Head of caudate nucleus (tissue), 42 donors: ENCODE measurements around the gene NCOR2.

Source experiments
- DNase-seq, 42 donors: peaks; one replicate each; pipeline versions ENCODE4 v3.0.0 to v3.0.0-alpha.2; 2020 to 2021; ENCODE audit warnings: mixed read lengths in 7 of 42
- intact Hi-C: fragments of 100-400 bp; cut with DNase I; formaldehyde crosslinking; loops from one replicate; pipeline ENCODE4 v1.15.0; 2022

Gene NCOR2

DNA sequence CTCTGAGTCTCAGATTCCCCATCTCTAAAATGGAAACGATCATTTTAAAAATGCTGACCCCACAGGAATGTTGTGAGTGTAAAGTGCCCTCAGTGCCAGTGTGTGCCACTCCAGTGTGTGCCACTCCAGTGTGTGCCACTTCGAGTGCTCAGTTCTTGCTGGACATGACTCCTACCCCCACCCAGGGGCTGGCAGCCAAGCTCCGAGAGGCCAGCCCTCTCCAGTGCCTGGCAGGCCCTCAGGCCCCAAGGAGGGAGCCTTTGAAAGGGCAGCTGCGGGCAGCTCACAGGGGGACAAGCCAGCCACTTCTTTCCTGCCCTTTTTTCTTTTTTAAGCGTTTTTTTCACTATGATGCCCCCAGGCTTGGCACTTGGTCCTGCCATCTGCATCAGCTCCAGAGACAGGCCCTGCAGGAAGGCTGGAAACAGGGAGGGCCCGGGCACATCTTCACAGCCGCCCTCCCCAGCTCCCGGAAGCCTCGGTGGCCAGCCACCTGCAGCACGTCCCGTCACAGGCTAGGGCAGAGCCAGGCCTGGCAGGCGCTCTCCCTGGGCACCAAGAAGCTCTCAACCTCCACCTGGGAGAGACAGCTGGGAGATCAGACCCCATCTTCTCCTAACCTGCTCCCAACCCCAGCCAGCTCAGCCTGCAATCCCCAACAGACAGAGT lies 29.8 kb downstream of the NCOR2 start:
- DNase-seq, result peak in 41 of 42 donors; percentile 58 to 90 (median 79)
- intact Hi-C loops, result no loop called here

DNA sequence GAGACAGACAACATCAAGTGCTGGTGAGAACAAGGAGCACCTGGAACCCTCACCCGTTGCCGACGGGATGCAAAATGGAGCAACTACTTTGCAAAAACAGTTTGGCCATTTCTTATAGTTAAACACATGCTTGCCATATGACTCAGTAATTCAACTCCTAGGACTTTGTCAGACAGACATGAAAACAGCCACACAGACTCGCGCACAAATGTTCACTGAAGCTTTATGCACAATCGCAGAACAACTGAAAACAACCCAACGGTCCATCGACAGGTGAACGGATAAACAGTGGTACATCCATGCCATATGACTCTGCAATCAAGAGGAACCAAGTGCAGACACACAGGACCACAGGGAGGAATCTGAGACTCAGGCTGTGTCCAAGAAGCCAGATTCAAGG lies 30.8 kb downstream of the NCOR2 start:
- DNase-seq, result no peak
- intact Hi-C loops, result no loop called here

DNA sequence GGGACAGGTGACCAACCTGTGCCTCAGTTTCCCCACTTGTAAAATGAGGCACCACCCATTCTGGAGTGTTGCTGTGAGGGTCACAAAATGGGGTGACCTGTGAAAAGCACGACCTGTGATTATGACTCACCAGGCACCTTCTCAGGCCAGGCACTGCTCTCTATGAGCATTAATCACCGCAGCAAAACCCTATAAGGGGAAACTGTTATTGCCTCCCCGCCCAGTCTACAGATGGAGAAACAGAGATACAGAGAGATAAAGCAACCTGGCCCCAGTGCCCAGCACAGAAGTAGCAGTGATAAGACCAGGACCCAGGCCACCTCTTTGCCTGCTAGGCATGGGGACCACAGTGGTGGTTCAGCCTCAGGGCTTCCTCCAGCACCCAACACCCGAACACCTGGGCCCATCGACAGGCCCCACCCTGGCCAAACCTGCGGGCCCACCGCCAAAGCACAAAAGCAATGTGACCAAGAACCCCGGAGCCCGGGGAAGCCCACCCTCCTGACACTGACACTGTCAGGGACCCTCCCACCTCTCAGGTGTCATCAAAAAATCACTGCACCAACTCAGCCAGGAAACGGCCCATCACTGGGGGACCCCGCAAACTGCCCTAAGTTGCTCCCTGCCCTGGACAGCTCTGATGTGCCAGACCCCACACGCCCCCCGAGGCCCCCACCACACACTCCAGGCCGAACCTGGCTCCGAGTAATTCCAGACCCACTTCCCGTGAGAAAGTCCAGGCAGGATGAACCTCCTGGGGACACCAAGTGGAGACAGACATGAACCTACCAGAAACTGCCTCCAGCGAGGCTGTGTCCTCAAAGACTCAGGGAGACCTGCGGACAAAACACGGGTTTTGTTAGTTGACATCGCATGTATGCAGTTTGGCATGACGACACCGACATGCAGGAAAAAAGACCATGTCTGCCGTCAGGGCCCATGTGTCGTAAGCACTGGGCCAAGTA lies 32.4 kb downstream of the NCOR2 start:
- no peak for DNase-seq
- intact Hi-C loops, result no loop called here

DNA sequence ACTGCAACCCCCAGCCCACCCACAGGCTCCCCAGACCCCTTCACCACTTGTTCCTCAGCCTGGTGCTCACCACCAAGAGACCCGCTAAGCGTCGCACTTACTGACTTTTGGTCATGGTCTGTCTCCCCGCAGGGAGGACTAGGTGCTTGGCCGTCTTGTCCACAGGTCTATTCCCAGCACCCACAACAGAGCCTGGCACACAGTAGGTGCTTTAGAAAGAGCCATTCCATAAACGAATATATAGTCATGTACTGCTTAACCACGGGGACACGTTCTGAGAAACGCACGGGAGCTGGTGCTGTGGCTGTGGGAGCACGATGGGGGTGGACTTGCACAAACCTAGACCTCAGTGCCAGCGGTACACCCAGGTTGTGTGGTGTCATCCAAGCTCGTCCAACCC lies 34.0 kb downstream of the NCOR2 start:
- DNase-seq, result no peak
- intact Hi-C loops, result no loop called here

DNA sequence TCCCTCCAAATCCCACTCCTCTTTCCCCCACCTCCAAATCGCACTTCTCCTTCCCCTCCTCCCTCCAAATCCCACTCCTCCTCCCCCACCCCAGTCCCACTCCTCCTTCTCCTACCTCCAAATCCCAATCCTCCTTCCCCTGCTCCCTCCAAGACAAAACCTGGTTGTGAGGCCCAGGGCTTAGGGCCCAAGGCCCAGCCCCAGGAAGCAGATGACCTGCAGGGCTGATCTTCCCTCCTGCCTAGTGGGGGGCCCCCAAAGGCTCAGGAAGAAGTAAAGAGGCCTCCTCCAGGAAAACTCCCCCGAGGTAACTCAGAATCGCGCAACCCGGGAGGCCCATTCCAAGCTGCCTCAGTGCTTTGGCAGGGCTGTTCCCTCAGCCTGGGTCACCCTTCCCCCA lies 34.4 kb downstream of the NCOR2 start:
- DNase-seq, result no peak
- intact Hi-C loops, result no loop called here

DNA sequence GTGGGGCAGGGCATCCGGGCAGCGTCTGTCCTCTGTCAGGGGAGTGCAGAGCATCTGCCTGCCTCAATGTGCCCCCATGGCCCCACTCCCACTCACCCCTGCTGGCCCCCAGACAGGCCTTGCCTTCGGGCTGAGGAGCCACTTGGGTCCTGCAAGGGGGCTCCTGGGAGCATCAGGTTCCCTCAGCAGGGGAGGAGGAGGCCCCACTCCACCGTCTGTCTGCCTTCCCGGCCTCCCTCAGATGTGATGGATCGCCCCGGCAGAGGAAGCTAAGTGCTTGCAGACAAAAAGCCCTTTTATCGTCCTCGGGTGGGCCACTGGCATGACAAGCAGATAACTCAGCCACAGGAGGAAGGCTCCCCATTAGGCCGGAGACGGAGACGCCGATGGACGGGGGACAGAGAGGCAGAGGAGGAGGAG lies 35.1 kb downstream of the NCOR2 start:
- peak in 26 of 42 donors; percentile 46 to 79 (median 60) for DNase-seq
- intact Hi-C loops, result no loop called here

DNA sequence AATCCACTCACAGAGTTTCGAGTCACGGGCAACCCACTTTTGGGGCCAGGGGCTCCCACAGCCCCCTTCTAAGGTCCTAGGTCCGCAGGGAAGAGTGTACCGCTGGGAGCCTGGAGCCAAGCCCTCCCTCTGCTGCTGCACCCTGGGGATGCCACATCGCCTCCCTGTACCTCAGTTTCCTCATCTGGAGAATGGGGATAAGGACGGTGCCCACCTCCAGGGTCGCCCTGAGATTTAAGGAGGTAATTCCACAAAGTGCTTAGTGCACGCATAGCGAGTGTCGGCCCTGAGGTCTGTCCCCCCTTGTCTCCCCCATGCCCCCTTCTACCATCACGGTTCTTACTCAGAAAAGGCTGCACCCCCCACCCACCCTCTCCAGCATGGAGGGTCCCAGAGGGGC lies 35.5 kb downstream of the NCOR2 start:
- intact Hi-C loops, result no loop called here
- no peak for DNase-seq

DNA sequence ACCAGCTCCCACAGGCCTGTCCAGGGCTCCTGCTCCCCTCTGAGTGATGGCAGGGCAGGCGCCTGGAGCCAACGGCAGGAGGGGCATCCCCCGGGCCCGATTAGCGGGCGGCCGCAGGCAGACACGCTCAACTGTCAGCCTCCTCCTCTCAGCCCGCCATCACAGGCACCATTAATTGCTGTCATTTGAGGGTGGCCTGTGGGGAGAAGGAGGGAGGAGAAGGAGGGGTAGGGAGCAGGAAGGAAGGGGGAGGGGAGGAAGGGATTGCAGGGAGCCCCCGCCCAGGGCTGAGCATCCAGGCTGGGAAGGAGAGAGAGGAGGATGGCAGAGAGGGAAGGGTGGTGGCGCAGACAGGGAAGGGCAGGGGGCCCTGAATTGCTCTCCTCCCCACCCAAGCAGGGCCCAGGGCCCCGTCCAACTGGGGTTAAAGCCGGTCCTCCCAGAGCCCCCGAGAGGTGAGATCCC lies 36.1 kb downstream of the NCOR2 start:
- intact Hi-C loops, result no loop called here
- no peak for DNase-seq

DNA sequence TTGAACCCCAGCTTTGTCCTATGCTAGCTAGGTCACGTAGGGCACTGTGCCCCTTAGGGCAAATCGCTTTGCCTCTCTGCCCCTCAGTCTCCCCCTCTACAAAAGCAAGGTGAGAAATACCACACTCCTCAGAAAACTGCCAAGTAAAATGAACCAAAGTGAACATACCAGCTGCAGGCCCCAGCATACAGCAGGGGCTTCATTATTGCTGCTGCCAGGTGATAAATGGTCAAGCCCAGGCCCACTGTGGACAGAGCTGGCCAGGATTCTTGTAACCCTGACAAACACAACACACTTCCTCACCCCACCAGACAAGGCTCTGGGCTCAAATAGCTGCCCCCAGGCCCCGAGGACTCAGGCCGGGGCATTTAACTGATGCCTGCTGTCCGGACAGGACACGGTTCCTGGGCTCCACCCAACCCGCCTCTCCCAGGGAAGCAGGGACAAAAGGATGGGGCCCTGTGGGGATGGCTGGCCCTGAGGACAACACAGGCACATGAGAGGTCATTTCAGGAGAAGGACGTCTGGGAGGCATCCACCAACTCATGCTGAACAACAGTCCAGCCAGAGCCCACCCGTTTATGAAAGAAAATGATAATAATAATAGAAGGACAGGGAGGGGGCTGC lies 36.7 kb downstream of the NCOR2 start:
- intact Hi-C loops, result no loop called here
- no peak for DNase-seq

DNA sequence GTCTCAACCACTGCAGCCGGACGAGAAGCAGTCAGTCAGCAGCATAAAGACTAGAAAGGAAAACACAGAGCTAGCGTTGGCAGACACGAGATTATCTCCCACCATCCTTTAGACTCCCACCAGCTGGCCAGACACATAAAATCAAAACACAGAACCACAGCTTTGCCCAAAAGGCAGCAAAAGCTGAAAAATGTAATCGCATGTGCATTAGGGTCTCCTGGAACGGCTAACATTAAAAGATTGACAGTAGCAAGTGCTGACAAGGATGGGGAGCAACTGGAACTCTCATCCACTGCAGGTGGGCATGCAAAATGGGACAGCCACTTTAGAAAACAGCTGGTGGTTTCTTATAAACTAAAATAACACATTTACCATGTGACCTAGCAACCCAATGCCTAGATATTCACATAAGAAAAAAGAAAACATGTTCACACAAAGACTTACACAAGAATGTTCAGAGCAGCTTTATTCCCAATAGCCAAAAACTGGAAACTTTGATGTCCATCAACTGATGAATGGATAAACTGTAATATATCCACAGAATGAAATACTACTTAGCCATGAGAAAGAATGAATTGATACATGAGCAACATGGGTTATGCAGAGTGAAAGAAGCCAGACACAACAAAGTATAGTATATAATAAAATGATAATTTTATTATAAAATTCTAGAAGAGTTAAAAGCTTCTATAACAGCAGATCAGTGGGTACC lies 37.7 kb downstream of the NCOR2 start:
- intact Hi-C loops, result no loop called here
- DNase-seq, result no peak

DNA sequence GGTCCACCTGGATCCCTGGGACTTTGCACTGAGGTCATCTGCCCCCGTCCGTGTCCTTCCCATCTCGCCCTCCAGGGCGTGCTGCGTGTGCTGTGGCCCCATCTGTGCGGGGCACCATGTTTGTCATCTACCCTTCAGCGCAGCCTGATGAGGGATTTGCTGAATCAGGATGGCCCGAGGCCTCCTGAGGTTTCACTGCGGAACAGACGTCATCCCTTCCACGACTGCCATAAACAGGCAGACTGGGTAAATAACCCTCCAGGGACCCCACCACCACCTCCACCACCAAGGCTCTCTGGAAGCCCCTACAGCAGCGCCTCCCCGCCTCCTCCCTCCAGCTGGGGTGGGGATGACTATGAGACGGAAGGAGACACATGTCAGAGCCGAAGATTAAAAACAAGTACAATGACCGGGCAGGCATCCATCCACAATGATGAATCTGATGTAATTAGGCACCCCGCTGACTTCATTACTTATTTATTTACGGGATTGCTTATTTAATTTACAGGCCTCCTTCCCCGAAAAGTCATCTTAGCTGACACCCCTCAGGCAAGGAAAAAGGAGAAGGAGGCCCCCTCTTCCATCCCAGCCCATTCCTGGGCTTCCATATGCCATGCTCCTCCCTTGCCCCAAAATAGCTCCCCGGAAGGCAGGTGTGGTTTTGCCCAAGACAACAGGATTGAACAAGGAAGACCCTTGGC lies 39.4 kb downstream of the NCOR2 start:
- DNase-seq, result no peak
- intact Hi-C loops, result no loop called here

DNA sequence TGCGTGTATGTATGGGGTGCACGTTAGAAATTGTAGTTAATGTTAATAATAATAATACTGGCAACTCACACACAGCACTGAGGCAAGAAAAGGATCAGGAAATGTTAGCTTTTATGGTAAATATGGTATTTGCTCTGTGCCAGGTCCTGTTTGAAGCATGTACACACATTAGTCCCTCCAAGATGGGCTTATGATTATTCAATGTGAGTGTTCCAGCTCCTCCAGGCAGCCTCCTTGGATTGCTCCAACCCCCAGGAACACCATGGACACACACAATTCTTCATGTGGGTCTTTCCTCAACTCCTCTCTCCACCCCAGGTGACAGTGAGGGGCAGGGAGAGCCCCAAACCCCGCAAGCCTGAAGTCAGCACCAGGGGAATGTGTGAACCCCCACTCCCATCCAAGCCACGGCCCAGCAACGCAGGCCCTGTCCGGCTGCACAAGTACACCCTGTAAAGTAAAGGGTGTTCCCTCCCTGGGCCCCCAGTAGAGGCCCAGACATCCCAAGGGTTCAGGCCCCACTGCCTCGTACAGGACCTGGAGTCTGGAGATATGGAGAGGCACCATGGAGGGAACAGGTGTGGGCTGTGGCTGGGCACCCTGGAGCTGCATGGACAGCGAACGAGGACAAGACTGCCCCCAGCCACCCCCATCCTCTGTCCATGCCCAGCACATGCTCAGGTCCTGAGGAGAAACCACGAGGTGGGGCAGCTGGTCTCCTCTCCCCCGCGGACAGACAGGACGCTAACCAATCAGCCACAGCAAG lies 41.3 kb downstream of the NCOR2 start:
- DNase-seq, result no peak
- intact Hi-C loops, result no loop called here

DNA sequence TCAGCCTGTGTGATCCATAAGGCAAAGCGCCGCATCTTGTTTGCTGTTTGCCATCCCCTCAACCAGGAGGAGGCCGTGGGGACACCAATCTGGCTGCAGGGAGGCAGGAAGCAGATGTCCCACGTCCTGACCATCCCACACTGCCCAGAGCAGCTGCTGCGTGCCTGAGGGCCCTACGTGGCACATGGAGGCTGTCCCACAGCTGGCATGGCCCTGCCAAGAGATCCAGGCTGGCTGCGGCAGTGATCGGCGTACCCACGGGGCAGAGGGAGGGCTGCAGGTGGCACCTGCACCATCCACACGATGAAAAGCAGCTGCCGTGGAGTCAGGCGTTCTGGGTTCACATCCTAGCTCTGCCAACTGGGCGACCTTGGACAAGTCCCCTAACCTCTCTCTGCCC lies 42.0 kb downstream of the NCOR2 start:
- intact Hi-C loops, result no loop called here
- DNase-seq, result peak in 33 of 42 donors; percentile 49 to 84 (median 63)

DNA sequence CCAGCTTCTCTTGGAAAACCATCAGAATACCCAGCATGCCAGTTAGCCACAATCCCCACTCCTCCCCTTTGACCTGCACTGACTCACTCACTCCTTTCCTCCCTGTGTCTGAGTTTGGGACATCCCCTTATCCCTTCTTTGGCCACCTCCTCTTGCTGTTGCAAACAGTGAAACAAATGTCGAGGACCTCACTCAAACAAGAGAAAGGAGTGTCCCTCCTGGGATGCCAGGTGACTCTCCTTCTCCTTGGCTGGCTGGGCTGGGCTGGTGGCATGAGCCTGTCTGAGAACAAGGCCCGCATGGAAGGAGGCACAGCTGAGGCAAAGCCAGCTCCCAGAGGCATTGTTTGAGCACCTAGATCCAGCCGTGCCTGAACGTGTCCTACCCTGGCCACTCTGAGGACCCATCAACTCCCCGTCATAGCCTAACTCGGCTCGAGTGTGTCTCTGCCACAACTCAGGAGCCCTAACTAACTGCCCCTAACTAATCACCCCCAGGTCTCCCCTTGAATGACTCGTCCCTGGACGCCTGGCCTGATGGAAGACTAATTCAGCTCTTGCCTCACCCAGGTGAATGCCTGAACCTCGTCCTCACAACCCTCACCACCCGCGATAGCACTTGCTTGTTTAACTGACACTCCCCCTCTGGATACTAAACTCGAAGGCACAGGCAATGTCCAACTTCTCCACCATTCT lies 43.0 kb downstream of the NCOR2 start:
- intact Hi-C loops, result no loop called here
- DNase-seq, result no peak

DNA sequence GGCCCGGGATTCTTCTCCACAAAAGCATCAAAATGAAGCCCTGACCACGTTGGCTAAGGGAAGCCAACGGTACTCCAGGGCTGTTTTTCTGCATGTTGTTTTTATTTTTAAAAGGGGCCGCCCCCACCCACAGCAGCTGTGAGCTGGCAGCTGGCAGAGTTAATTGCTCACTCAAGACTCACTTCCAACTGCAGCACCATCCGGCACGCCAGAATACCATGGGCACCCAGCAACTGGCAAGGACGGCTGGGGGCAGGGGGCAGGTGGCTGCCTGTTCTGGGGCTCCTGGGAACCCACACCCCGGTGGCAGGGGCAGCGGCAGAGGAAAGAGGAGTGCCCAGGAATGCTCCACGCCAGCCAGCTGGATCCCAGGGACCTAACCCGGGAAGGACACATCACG lies 44.3 kb downstream of the NCOR2 start:
- DNase-seq, result peak in 13 of 42 donors; percentile 45 to 66 (median 52)
- intact Hi-C loops, result no loop called here

DNA sequence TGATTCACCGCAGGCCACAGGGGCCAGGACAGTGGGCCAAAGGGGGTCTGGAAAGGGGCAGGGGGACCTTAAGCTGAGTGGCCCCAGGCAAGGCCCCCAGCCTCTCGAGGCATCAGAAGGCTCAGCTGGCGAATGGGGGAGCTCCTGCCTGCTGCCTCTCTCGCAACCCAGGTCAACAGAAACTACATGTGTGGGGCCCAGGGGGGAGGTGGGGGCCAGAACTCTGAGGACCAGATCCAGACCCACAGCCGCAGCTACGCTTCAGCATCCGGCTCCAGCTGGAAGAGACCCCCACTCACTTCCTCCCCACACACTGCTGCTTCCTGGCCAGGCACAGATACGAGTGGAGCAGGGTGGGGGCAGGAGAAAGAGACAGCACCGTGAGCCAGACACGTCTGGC lies 46.5 kb downstream of the NCOR2 start:
- intact Hi-C loops, result no loop called here
- DNase-seq, result no peak

DNA sequence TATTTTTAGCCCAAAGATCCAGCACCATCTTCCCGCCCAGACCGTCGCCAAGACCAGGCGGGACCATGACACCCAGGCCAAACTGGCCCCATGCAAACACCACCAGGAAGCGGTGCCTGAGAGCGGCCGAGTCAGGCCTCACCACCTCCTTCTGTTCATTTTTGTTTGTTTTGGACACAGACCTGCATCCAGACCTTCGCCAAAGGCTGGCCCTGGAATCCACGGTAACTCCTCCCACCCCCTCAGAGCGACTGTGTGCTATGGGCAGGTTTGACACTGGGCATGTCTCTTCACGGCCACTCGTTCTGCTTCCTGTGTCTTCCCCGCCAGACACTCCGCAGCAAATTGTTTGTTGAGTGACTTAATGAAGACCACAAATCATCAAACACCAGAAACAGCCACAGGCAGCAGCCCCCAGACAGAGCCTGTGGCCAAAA lies 47.1 kb downstream of the NCOR2 start:
- intact Hi-C loops, result no loop called here
- no peak for DNase-seq
